ENCODE data around the gene GEN1. TPM values are rescaled to one million over a fixed set of nuclear protein-coding genes. Genes with fewer than 3 reads are reported as not detected.
A peak's percentile ranks its signal among the peaks of the same experiment; 100 is the strongest.
"Not testable (repeated sequence)": the region's sequence is repeated elsewhere in the genome, so short reads cannot be mapped to it uniquely, and the experiment has no call there.

GEN1 gene
- total RNA-seq, 1 experiment from 2014 or later = 23.7 TPM

- TF ChIP-seq AFF4 (CRISPR knock-in tag; IDR thresholded peaks at IDR 0.05; ENCODE audit: borderline replicate concordance) = no peak
- TF ChIP-seq ZNF425 (CRISPR knock-in tag; conservative IDR thresholded peaks at IDR 0.05) = no peak
- TF ChIP-seq GRHL2 (CRISPR knock-in tag; IDR thresholded peaks at IDR 0.05; ENCODE audit: insufficient replicate concordance, severe bottlenecking) = no peak
These were observed 68.6 kb downstream of the GEN1 start (continued) for GRCh38 chr2:17822445-17823117.

- ATAC-seq; H3K9me3 Mint-ChIP-seq; H3K4me3 Mint-ChIP-seq; H3K36me3 Mint-ChIP-seq; H3K27ac Mint-ChIP-seq; CTCF ChIA-PET; DNase-seq (ENCODE audit: low spot score): not testable (repeated sequence)
- Mint-ChIP-seq H3K4me1 (peaks cover 29% of the 10 kb centered on the region), H3K27me3 (ENCODE audit: low read depth) (peaks cover 41% of the 10 kb centered on the region)
- POLR2A ChIA-PET = interaction anchor here (0.6 kb wide), 1 partner anchor 551 kb away, joined by 3 read pairs; no protein-coding TSS in a partner anchor
These were observed 69.7 kb downstream of the GEN1 start for GRCh38 chr2:17823646-17824045.

GRCh38 chr2:17827316-17827715 is 73.4 kb downstream of the GEN1 start:
- POLR2A ChIA-PET = no interaction called here
- 0 out of 2 replicates have a peak, but pooled peaks cover 3% of the 10 kb centered on the region for H3K9me3 Mint-ChIP-seq
- no peaks in the 10 kb centered on the region for H3K36me3 Mint-ChIP-seq
- ATAC-seq (peak; percentile 60), DNase-seq (ENCODE audit: low spot score) (no peak)
- H3K27ac Mint-ChIP-seq = no peak overlapping the region
- peaks cover 27% of the 10 kb centered on the region for H3K4me1 Mint-ChIP-seq
- peaks cover 74% of the 10 kb centered on the region for H3K27me3 Mint-ChIP-seq (ENCODE audit: low read depth)
- CTCF ChIA-PET = interaction anchor here (0.8 kb wide), 1 partner anchor 107 kb away, joined by 4 read pairs; no protein-coding TSS in a partner anchor
- no peak overlapping the region for H3K4me3 Mint-ChIP-seq
- TF ChIP-seq GTF2I (CRISPR knock-in tag; conservative IDR thresholded peaks at IDR 0.05) = no peak
- no peak for TF ChIP-seq TEAD4 (CRISPR knock-in tag; IDR thresholded peaks at IDR 0.05)
- TF ChIP-seq RELA (CRISPR knock-in tag; IDR thresholded peaks at IDR 0.05; ENCODE audit: borderline replicate concordance) = no peak
- TF ChIP-seq NFE2L1 (CRISPR knock-in tag; IDR thresholded peaks at IDR 0.05) = no peak
- TF ChIP-seq FOXJ3 (CRISPR knock-in tag; IDR thresholded peaks at IDR 0.05; ENCODE audit: borderline replicate concordance) = no peak
- no peak for TF ChIP-seq JAZF1 (CRISPR knock-in tag; IDR thresholded peaks at IDR 0.05)
- TF ChIP-seq ZNF121 (CRISPR knock-in tag; IDR thresholded peaks at IDR 0.05) = no peak
- TF ChIP-seq ZNF232 (CRISPR knock-in tag; IDR thresholded peaks at IDR 0.05) = no peak
- no peak for TF ChIP-seq ZSCAN18 (CRISPR knock-in tag; IDR thresholded peaks at IDR 0.05)
- no peak for TF ChIP-seq E2F1 (CRISPR knock-in tag; IDR thresholded peaks at IDR 0.05)
- no peak for TF ChIP-seq PRDM15 (CRISPR knock-in tag; IDR thresholded peaks at IDR 0.05)
- TF ChIP-seq AR (CRISPR knock-in tag; IDR thresholded peaks at IDR 0.05) = no peak

Data from WTC11 (cell line).